Esophagus squamous epithelium (tissue), 5 donors: Measurements from ENCODE around the gene CEMIP. TPM values are rescaled to one million over a fixed set of nuclear protein-coding genes. Genes with fewer than 3 reads are reported as not detected.

Experiments
- DNase-seq: peaks from one replicate; lab custom pipeline; 2025; lab: John Stamatoyannopoulos, UW
- H3K27ac ChIP-seq, 4 donors: fragments of 200-600 bp; sonication (generic); one replicate each; pipeline ENCODE4 v1.5.1; 2016 to 2019; ENCODE audit warnings: mild to moderate bottlenecking in 1 of 4
- H3K27me3 ChIP-seq, 4 donors: fragments of 200-600 bp; sonication (generic); 1 replicate in 3 of 4; 2 replicates in 1 of 4; pipeline versions ENCODE4 v1.5.1 to v1.6.0; 2017 to 2021; ENCODE audit warnings: antibody characterized with exemption in 1 of 4
- H3K36me3 ChIP-seq, 3 donors: fragments of 200-600 bp; sonication (generic); one replicate each; pipeline ENCODE4 v1.5.1; 2016 to 2019
- H3K4me1 ChIP-seq, 3 donors: fragments of 200-600 bp; sonication (generic); one replicate each; pipeline ENCODE4 v1.5.1; 2017 to 2019
- H3K4me3 ChIP-seq, 4 donors: fragments of 200-600 bp; sonication (generic); 1 replicate in 3 of 4; 2 replicates in 1 of 4; pipeline ENCODE4 v1.5.1; 2016 to 2019; ENCODE audit warnings: mild to moderate bottlenecking in 2 of 4, moderate library complexity in 1 of 4
- H3K9me3 ChIP-seq, 3 donors: fragments of 200-600 bp; sonication (generic); one replicate each; pipeline ENCODE4 v1.5.1; 2016 to 2019
- CTCF ChIP-seq, 6 experiments: fragments of 450-650 bp in 4 of 6; fragments of 200-600 bp in 2 of 6; sonication (generic) in 2 of 6; IDR thresholded peaks; one replicate each; pipeline ENCODE4 v1.5.1; 2016 to 2019; ENCODE audit warnings: antibody characterized with exemption in 6 of 6, mild to moderate bottlenecking in 4 of 6, moderate library complexity in 4 of 6
- POLR2A ChIP-seq, 4 donors: fragments of 450-650 bp; IDR thresholded peaks; one replicate each; pipeline ENCODE4 v1.6.1; 2017; ENCODE audit warnings: antibody characterized with exemption in 4 of 4, mild to moderate bottlenecking in 4 of 4, moderate library complexity in 3 of 4
- WGBS, 2 donors: methylation state at CpG; one replicate each; pipeline ENCODE4 v1.1.5; 2018; 5-methylcytosine and 5-hydroxymethylcytosine counted together
- intact Hi-C: fragments of 100-400 bp; cut with DNase I; formaldehyde crosslinking; loops from one replicate; pipeline ENCODE4 v1.15.0; 2022
- total RNA-seq, 4 donors: library from RNA; depleted of rRNA; stranded (reverse); fragments of >200 nt; gene quantifications; one replicate each; pipeline ENCODE4 v1.1.0, GENCODE V29; 2016
- donor health status: DM: yes; HTN: yes; CAD: no.

CEMIP gene
- total RNA-seq, 4 donors from 2014 or later: 2.8 to 13.5 (median 7.6) TPM

- no peak for TF ChIP-seq CTCF (IDR thresholded peaks at IDR 0.05)
- TF ChIP-seq POLR2A (IDR thresholded peaks at IDR 0.05): no peak
- no peak for DNase-seq
- Histone ChIP-seq H3K4me3 (no peak overlapping the region), H3K36me3 (no peaks in the 10 kb centered on the region), H3K4me1 (peaks cover 5 to 56% (median 12%) of the 10 kb centered on the region in 3 donors), H3K9me3 (no peaks in the 10 kb centered on the region), H3K27me3 (no peaks in the 10 kb centered on the region), H3K27ac (peak overlapping the region in 3 of 4 donors; percentile 51 to 64 (median 62))
- intact Hi-C loops: no loop called here
- 20 to 38% methylated on average over 1 of the region's 1 CpG for WGBS, 2 donors
These were observed 45.7 kb upstream of the CEMIP start for GRCh38 chr15:80733460-80733859.

- Histone ChIP-seq H3K4me1 (peaks cover 5 to 63% (median 16%) of the 10 kb centered on the region in 3 donors), H3K27ac (no peak overlapping the region), H3K27me3 (no peaks in the 10 kb centered on the region), H3K4me3 (no peak overlapping the region), H3K9me3 (no peaks in the 10 kb centered on the region), H3K36me3 (no peaks in the 10 kb centered on the region)
- DNase-seq: no peak
- intact Hi-C loops: no loop called here
- TF ChIP-seq CTCF (IDR thresholded peaks at IDR 0.05) (no peak), POLR2A (IDR thresholded peaks at IDR 0.05) (no peak)
- 93 to 97% methylated on average over 8 of the region's 8 CpGs for WGBS, 2 donors
These were observed 43.8 kb upstream of the CEMIP start for GRCh38 chr15:80735344-80735743.

- H3K27me3 ChIP-seq: no peaks in the 10 kb centered on the region
- WGBS, 2 donors: 57% methylated on average over 4 of the region's 4 CpGs
- H3K27ac ChIP-seq: no peak overlapping the region
- no peak overlapping the region for H3K4me3 ChIP-seq
- TF ChIP-seq POLR2A (IDR thresholded peaks at IDR 0.05) (no peak), CTCF (IDR thresholded peaks at IDR 0.05) (no peak)
- intact Hi-C loops: no loop called here
- H3K36me3 ChIP-seq: no peaks in the 10 kb centered on the region
- no peak for DNase-seq
- no peaks in the 10 kb centered on the region for H3K9me3 ChIP-seq
- H3K4me1 ChIP-seq: peaks cover 5 to 57% (median 16%) of the 10 kb centered on the region in 3 donors
These were observed 42.6 kb upstream of the CEMIP start for GRCh38 chr15:80736560-80736959.

GRCh38 chr15:80739919-80740318, 39.3 kb upstream of the CEMIP start:
- 33 to 50% methylated on average over 3 of the region's 3 CpGs for WGBS, 2 donors
- TF ChIP-seq POLR2A (IDR thresholded peaks at IDR 0.05) (no peak), CTCF (IDR thresholded peaks at IDR 0.05) (no peak)
- DNase-seq: no peak
- Histone ChIP-seq H3K9me3 (no peaks in the 10 kb centered on the region), H3K27me3 (no peaks in the 10 kb centered on the region), H3K36me3 (no peaks in the 10 kb centered on the region), H3K4me1 (peaks cover 8 to 51% (median 9%) of the 10 kb centered on the region in 3 donors), H3K27ac (no peak overlapping the region), H3K4me3 (no peak overlapping the region)
- intact Hi-C loops: no loop called here

GRCh38 chr15:80742081-80742480, 37.1 kb upstream of the CEMIP start:
- Histone ChIP-seq H3K36me3 (no peaks in the 10 kb centered on the region), H3K9me3 (no peaks in the 10 kb centered on the region), H3K27me3 (no peaks in the 10 kb centered on the region), H3K4me1 (peaks cover 8 to 45% (median 9%) of the 10 kb centered on the region in 3 donors), H3K4me3 (no peak overlapping the region), H3K27ac (no peak overlapping the region)
- 80 to 91% methylated on average over 4 of the region's 4 CpGs for WGBS, 2 donors
- TF ChIP-seq POLR2A (IDR thresholded peaks at IDR 0.05) (no peak), CTCF (IDR thresholded peaks at IDR 0.05) (no peak)
- DNase-seq: no peak
- intact Hi-C loops: no loop called here
